Heart right ventricle (tissue), 16 donors: Measurements from ENCODE around the gene CLHC1. TPM values are rescaled to one million over a fixed set of nuclear protein-coding genes. Genes with fewer than 3 reads are reported as not detected.

ENCODE experiments used
- ATAC-seq, 8 donors: fragments of 200-7000 bp; cut with Tn5 transposase; one replicate each; pipeline ENCODE4 v1.9.1; 2020; ENCODE audit warnings: mild to moderate bottlenecking in 8 of 8, moderate library complexity in 8 of 8, moderate number of reproducible peaks in 1 of 8
- DNase-seq, 2 donors: peaks; one replicate each; pipeline ENCODE4 v3.0.0-alpha.2; 2020
- H3K27ac ChIP-seq, 10 donors: fragments of 200-600 bp; sonication (generic) in 2 of 10; one replicate each; pipeline versions ENCODE4 v1.5.0 to v1.8.0; 2020 to 2022; ENCODE audit warnings: mild to moderate bottlenecking in 3 of 10
- H3K27me3 ChIP-seq, 7 donors: fragments of 200-600 bp; one replicate each; pipeline ENCODE4 v1.8.0; 2021 to 2022; ENCODE audit warnings: mild to moderate bottlenecking in 2 of 7
- H3K36me3 ChIP-seq, 9 donors: fragments of 200-600 bp; sonication (generic) in 1 of 9; one replicate each; pipeline versions ENCODE4 v1.5.0 to v1.8.0; 2020 to 2022; ENCODE audit warnings: mild to moderate bottlenecking in 2 of 9
- H3K4me1 ChIP-seq, 9 donors: fragments of 200-600 bp; sonication (generic) in 1 of 9; one replicate each; pipeline versions ENCODE4 v1.5.0 to v1.8.0; 2020 to 2022; ENCODE audit warnings: mild to moderate bottlenecking in 4 of 9
- H3K4me3 ChIP-seq, 10 donors: fragments of 200-600 bp; sonication (generic) in 2 of 10; one replicate each; pipeline versions ENCODE4 v1.5.0 to v1.8.0; 2020 to 2022; ENCODE audit warnings: mild to moderate bottlenecking in 7 of 10, moderate library complexity in 2 of 10
- H3K9me3 ChIP-seq, 11 donors: fragments of 200-600 bp in 10 of 11; sonication (generic) in 2 of 11; one replicate each; pipeline versions ENCODE4 v1.5.0 to v1.8.0; 2013 to 2022; ENCODE audit warnings: mild to moderate bottlenecking in 2 of 11, control low read depth in 1 of 11, moderate library complexity in 1 of 11
- CTCF ChIP-seq, 9 donors: fragments of 200-600 bp; sonication (generic) in 2 of 9; IDR thresholded peaks; one replicate each; pipeline versions ENCODE4 v1.5.0 to v1.8.0; 2021 to 2022; ENCODE audit warnings: antibody characterized with exemption in 9 of 9, mild to moderate bottlenecking in 5 of 9, moderate library complexity in 1 of 9
- WGBS, 2 donors: extraction: QIAGEN DNeasy Blood & Tissue Kit; methylation state at CpG; one replicate each; pipeline ENCODE4 v1.1.7; 2013; ENCODE audit warnings: inconsistent platforms in 1 of 2; 5-methylcytosine and 5-hydroxymethylcytosine counted together
- intact Hi-C, 10 donors: fragments of 100-400 bp; cut with DNase I; formaldehyde crosslinking; loops; one replicate each; pipeline versions ENCODE4 v1.11.1 to v1.14.2; 2022
- polyA plus RNA-seq, 2 donors: library from polyadenylated mRNA; stranded (reverse); fragments of 200-250 nt; gene quantifications; one replicate each; pipeline ENCODE4 v1.2.3, GENCODE V29; 2013
- total RNA-seq, 10 donors: library from RNA; stranded (reverse); fragmentation: NEBNext Ultra II Directional in 3 of 10; extraction: Animal tissue kit (Norgen Biotek cat#: 25700) in 3 of 10; gene quantifications; one replicate each; pipeline versions ENCODE4 v1.2.1 to v1.2.4, GENCODE V29; 2021 to 2023
- donor health status: Arrhythmogenic right ventricular cardiomyopathy.
- donor health status: ischemic (EF 13 %, LVEDD 7.1; RV severe dilation, severe dysfunction).
- donor health status: healthy with polysubstance abuse.
- donor health status: DM: no; HTN: yes; CAD: no.
- donor health status: DM: no; HTN: no; CAD: no.
- donor health status: ischemic (EF 25% LVEDD 6.9; RV normal size, moderate dysfunction).
- donor health status: ischemic (EF 25% LVEDD 5.7; RV mildly dilated, moderate dysfunction).
- donor health status: healthy.
- donor health status: DM: yes; HTN: yes; CAD: no.
- donor health status: Ischemic cardiomyopathy.
- donor health status: ischemic (EF 35%, LVEDD 5.7; RV mildly dilated, moderate dysfunction).
- donor health status: nonischemic (EF 11% LVEDD 7.7; RV severe dilation, severe dysfunction).
- donor health status: DM: yes; HTN: yes; CAD: no.
- donor health status: PGD.
- donor health status: ischemic (EF 29% LVEDD 5.4; RV normal size, mild dysfunction).
- donor health status: nonischemic (EF 23%, LVEDD 6.1; RV moderate dilation, normal function).

CLHC1 gene
- total and polyA plus RNA-seq, 12 donors: 1.7 to 9.7 (median 6.3) TPM

GRCh38 chr2:55176094-55176415, 56.0 kb downstream of the CLHC1 start:
- ATAC-seq: no peak
- intact Hi-C loops: loop anchor here in 5 of 10 donors (5.0 to 10.0 kb wide), 3 partner anchors 161 to 451 kb away; partner anchors contain the start of gene EML6 (in 1 of the 5)

GRCh38 chr2:55175254-55176093, 56.6 kb downstream of the CLHC1 start:
- Histone ChIP-seq H3K27me3 (no peaks in the 10 kb centered on the region), H3K9me3 (no peaks in the 10 kb centered on the region), H3K4me3 (no peak overlapping the region), H3K36me3 (no peaks in the 10 kb centered on the region), H3K4me1 (peaks cover 0 to 8% (median 0%) of the 10 kb centered on the region in 9 donors), H3K27ac (no peak overlapping the region)
- intact Hi-C loops: loop anchor here in 6 of 10 donors (2.0 to 10.0 kb wide), 5 partner anchors 159 to 451 kb away; partner anchors contain the start of gene EML6 (in 1 of the 6)
- DNase-seq: no peak
- WGBS, 2 donors: 23 to 30% methylated on average over 5 of the region's 5 CpGs
- peak; percentile 33 to 78 (median 67) for TF ChIP-seq CTCF (IDR thresholded peaks at IDR 0.05)
- ATAC-seq: peak in 7 of 8 donors; percentile 66 to 80 (median 72)

More at GRCh38 chr2:55176094-55176415, 56.0 kb downstream of the CLHC1 start:
- DNase-seq: no peak
- Histone ChIP-seq H3K27ac (no peak overlapping the region), H3K9me3 (no peaks in the 10 kb centered on the region), H3K36me3 (no peaks in the 10 kb centered on the region), H3K4me3 (no peak overlapping the region), H3K27me3 (no peaks in the 10 kb centered on the region), H3K4me1 (peaks cover 0 to 8% (median 0%) of the 10 kb centered on the region in 9 donors)
- WGBS, 2 donors: 18 to 38% methylated on average over 1 of the region's 1 CpG
- no peak for TF ChIP-seq CTCF (IDR thresholded peaks at IDR 0.05)

GRCh38 chr2:55173438-55174054, 58.5 kb downstream of the CLHC1 start:
- WGBS, 2 donors: 73 to 77% methylated on average over 2 of the region's 2 CpGs
- intact Hi-C loops: loop anchor here in 5 of 10 donors (2.0 to 10.0 kb wide), 6 partner anchors 157 to 449 kb away; partner anchors contain the start of gene EML6 (in 1 of the 5)
- TF ChIP-seq CTCF (IDR thresholded peaks at IDR 0.05): no peak
- Histone ChIP-seq H3K9me3 (no peaks in the 10 kb centered on the region), H3K27me3 (no peaks in the 10 kb centered on the region), H3K4me3 (no peak overlapping the region), H3K4me1 (peaks cover 0 to 15% (median under 1%) of the 10 kb centered on the region in 9 donors), H3K36me3 (no peaks in the 10 kb centered on the region), H3K27ac (no peak overlapping the region)
- no peak for DNase-seq
- no peak for ATAC-seq

GRCh38 chr2:55169915-55170314, 62.2 kb downstream of the CLHC1 start:
- ATAC-seq: no peak
- H3K4me1 ChIP-seq: peaks cover 0 to 34% (median 15%) of the 10 kb centered on the region in 9 donors
- H3K27ac ChIP-seq: no peak overlapping the region
- no peak for TF ChIP-seq CTCF (IDR thresholded peaks at IDR 0.05)
- intact Hi-C loops: loop anchor here in 9 of 10 donors (2.0 to 10.0 kb wide), 16 partner anchors 58 to 445 kb away; partner anchors contain the start of genes EML6 (in 1 of the 9) and RTN4 (in 1 of the 9)
- no peaks in the 10 kb centered on the region for H3K36me3 ChIP-seq
- no peaks in the 10 kb centered on the region for H3K9me3 ChIP-seq
- H3K4me3 ChIP-seq: no peak overlapping the region
- H3K27me3 ChIP-seq: no peaks in the 10 kb centered on the region
- 72 to 82% methylated on average over 3 of the region's 3 CpGs for WGBS, 2 donors
- no peak for DNase-seq
